GM12875 (cell line): ENCODE measurements around the gene LTA.

Experiments used
- H3K4me3 ChIP-seq: one replicate; pipeline ENCODE4 v1.5.1; 2011; ENCODE audit warnings: low read depth, low read length, control low read depth
- TF ChIP-seq, protein P1 (sequence below): IDR thresholded peaks from 2 replicates; pipeline ENCODE4 v1.5.1; 2011; ENCODE audit warnings: low read depth, mild to moderate bottlenecking, control low read depth, inconsistent platforms, low read length, moderate library complexity, borderline replicate concordance; ENCODE audit not compliant: insufficient read depth

Gene LTA

DNA sequence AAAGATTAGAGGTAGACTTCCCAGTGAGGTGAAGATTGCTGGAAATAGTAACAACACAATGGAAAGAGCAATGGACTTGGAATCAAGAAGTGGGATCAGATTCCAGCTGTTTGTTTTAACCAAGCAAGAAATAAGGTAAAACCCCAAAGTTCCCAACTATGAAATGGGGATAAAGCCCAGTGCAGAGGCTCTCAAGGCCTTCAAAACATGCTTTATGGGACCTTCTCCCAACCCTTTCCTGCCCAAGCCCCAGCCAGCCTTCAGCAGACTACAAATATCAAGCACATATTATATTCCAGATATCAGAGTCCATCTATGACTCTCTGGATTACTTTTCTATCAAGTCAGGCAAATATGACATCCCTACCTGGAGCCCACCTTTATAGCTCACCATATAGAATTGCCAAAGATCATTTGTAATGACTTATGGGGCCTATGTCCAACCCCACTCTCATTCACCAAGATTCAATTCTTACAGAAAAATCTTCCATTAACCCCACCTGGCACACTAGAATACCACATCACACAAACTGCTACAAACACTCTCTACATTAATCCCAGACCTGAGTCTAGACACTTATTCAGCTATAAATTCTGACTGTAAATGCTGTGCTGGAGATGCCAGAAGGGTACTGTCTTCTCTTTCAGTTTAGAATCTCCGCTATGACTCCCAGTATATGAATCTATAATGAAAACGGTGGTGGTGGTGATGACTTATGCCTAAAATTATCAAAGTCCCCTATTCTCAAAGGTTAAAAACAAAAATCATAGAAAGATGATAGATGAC lies 36.4 kb upstream of the LTA start:
- H3K4me3 ChIP-seq, result no peak overlapping the region
- TF ChIP-seq, protein P1, sequence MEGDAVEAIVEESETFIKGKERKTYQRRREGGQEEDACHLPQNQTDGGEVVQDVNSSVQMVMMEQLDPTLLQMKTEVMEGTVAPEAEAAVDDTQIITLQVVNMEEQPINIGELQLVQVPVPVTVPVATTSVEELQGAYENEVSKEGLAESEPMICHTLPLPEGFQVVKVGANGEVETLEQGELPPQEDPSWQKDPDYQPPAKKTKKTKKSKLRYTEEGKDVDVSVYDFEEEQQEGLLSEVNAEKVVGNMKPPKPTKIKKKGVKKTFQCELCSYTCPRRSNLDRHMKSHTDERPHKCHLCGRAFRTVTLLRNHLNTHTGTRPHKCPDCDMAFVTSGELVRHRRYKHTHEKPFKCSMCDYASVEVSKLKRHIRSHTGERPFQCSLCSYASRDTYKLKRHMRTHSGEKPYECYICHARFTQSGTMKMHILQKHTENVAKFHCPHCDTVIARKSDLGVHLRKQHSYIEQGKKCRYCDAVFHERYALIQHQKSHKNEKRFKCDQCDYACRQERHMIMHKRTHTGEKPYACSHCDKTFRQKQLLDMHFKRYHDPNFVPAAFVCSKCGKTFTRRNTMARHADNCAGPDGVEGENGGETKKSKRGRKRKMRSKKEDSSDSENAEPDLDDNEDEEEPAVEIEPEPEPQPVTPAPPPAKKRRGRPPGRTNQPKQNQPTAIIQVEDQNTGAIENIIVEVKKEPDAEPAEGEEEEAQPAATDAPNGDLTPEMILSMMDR, result no peak

DNA sequence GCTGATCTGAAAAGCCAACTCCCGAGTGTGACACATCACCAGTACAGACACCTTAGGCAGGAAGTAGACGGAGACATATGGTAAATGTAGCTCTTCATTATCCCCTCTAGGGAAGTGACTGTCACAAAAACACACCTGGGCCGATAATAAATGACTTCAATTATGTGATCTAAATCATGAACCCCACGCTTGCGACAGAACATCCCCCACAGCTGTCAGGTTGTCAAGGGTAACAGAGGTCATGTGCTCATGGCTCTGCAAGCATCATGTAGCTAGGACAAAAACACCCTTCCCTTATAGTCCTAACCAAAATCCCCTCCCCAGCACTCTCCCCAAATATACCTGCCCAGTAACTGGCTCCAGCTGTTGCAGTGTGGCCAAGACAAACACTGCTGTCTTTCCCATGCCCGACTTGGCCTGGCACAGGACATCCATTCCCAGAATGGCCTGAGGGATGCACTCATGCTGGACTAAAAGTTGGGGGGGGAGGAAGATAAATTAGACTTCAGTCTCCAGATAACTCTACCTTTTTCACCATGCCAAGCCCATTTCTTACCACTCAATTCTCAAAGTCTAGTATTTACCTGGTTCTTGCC lies 33.2 kb upstream of the LTA start:
- no peak overlapping the region for H3K4me3 ChIP-seq
- TF ChIP-seq, protein P1, result no peak

DNA sequence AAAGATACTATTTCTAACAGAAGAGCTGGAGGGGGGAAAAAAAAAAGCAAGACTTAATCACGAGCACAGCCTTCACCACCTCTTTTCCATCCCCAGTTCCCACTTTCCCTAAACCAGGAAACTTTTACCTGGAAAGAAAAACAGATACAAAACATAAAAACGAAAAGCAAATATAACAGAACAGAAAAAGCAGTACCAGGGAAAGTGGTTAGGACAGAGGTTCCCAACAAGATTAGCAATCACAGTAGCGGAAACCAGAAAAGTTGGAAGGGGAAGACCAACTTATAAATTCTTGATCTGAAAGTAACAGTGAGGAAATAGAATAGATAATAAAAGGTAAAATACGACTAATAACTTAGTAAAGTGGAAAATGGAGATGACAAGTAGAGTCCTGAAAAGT lies 31.4 kb upstream of the LTA start:
- TF ChIP-seq, protein P1, result no peak
- peak overlapping the region; percentile 67 for H3K4me3 ChIP-seq

DNA sequence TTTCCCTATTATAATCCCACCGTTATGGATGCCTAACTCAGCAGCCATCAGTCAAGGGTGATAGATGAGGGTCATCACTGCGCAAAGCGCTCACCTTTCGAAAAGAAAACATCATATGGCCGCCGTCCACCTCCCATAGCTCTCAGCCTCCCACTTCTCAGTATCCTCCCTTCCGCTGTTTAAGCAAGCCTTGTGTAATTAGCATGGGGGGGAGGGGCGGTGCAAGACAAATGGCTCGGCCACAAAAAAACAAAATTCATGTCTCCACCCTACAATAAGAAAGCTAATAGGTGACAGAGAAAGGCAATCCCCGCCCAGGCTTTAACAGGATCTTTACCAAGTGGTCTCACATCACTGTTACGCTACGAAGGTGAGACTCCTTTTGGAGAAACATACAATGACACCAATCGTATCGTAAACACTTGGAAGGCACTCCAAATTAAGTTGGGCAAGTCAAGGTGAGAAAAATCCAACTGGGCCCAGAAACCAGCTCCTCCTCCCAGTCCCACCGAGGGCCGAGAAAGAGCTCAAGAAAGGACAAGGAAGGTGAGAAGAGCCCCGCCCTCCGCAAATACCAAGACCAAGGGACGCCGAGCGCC lies 30.9 kb upstream of the LTA start:
- TF ChIP-seq, protein P1, result no peak
- H3K4me3 ChIP-seq, result peak overlapping the region; percentile 67

DNA sequence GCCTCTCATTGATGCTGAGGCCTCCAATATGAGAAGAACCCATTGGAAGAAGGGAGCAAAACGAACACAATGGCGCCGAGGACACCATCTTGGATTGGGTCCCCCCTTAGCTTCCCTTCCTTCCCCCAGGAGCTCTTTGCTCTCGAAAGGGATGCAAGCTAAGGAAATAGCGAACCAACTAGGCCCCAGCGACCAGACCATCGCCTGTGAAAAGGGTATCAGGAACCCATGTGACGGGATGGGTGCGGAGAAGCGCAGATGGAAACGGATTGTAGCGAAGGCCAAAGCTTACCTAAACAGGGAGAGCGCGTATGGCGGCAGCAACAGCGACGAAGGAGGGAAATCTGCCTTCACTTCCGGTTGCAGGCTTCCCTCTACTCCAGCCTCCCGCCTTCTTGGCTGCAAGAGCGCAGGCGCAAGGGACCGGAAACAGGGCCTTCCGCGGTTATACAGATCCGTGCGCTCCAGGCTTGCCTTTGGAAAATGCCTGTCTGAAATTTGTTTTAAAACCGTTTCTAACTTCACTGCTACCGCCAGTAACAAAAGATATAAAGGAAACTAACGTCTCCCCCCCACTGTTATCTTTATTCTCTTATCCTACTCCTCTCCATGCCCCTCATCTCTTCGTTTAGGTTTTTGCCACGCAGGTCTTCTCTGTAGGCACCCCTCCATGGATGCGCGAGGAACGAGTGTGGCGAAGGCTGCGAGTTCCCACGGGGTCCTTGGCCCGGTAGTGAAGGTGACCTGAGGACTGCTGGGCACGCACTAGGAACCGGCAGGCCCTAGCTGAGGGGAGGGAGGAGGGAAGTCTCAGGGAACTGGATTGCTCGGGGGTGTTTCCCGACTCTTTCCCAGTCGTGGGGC lies 30.2 kb upstream of the LTA start, which contains the start of gene DDX39B:
Gene DDX39B, minus strand, starts transcription at position 346 of the 864 bp plus-strand sequence. CDS start 1,471 bp downstream, outside the sequence.
- peak within 1 kb of the TSS; percentile 67 for H3K4me3 ChIP-seq
- TF ChIP-seq, protein P1, result no peak

DNA sequence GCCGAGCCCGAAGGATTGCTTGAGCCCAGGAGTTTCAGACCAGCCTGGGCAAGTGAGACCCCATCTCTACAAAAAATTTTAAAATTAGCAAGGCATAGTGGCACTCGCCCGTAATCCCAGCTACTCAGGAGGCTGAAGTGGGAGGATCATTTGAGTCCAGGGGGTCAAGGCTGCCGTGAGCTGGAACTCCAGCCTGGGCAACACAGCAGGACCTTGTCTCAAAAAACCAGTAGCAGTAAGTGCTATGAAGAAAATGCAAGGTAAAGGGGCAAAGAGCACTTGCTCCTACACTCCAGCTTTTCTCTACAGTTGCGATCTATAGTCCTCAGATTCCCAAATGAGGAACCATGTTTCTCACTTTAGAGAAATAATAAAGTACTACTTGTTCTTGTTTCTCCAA lies 28.4 kb upstream of the LTA start:
- TF ChIP-seq, protein P1, result no peak
- H3K4me3 ChIP-seq, result no peak overlapping the region
